KG1 (cell line): ENCODE results near the gene CRHR1.

ENCODE experiments used
- DNase-seq: peaks from one replicate; lab custom pipeline; 2025; lab: John Stamatoyannopoulos, UW

The CRHR1 gene

GRCh38 chr17:45758544-45758943 lies 25.6 kb upstream of the CRHR1 start:
- no peak for DNase-seq

GRCh38 chr17:45759761-45760160 lies 24.4 kb upstream of the CRHR1 start:
- no peak for DNase-seq

GRCh38 chr17:45761957-45762565 lies 22.1 kb upstream of the CRHR1 start:
- DNase-seq: no peak

- DNase-seq: no peak
Measured at GRCh38 chr17:45763182-45763581, 20.9 kb upstream of the CRHR1 start.

- no peak for DNase-seq
Measured at GRCh38 chr17:45764479-45764878, 19.6 kb upstream of the CRHR1 start.

GRCh38 chr17:45768000-45768399 lies 16.1 kb upstream of the CRHR1 start:
- no peak for DNase-seq

GRCh38 chr17:45770632-45771270 lies 13.4 kb upstream of the CRHR1 start:
- no peak for DNase-seq

- DNase-seq: no peak
Measured at GRCh38 chr17:45771271-45771959, 12.7 kb upstream of the CRHR1 start.

- DNase-seq: no peak
Measured at GRCh38 chr17:45775148-45775547, 9.0 kb upstream of the CRHR1 start.

- no peak for DNase-seq
Measured at GRCh38 chr17:45775576-45776011, 8.5 kb upstream of the CRHR1 start.

- no peak for DNase-seq
Measured at GRCh38 chr17:45776896-45777295, 7.2 kb upstream of the CRHR1 start.

- no peak for DNase-seq
Measured at GRCh38 chr17:45777388-45777787, 6.7 kb upstream of the CRHR1 start.

GRCh38 chr17:45780921-45781320 lies 3.2 kb upstream of the CRHR1 start:
- DNase-seq: no peak

- no peak for DNase-seq
Measured at GRCh38 chr17:45782889-45783592, 1.1 kb upstream of the CRHR1 start.

- no peak for DNase-seq
Measured at GRCh38 chr17:45783593-45784292, 377 bp upstream of the CRHR1 start.

- no peak for DNase-seq
Measured at GRCh38 chr17:45784741-45785479, 790 bp downstream of the CRHR1 start.

GRCh38 chr17:45785480-45786193 lies 1.5 kb downstream of the CRHR1 start:
- DNase-seq: no peak

GRCh38 chr17:45786349-45786748 lies 2.2 kb downstream of the CRHR1 start:
- no peak for DNase-seq

GRCh38 chr17:45787044-45787443 lies 2.9 kb downstream of the CRHR1 start:
- no peak for DNase-seq

GRCh38 chr17:45787656-45788055 lies 3.5 kb downstream of the CRHR1 start:
- no peak for DNase-seq

- no peak for DNase-seq
Measured at GRCh38 chr17:45788057-45788456, 3.9 kb downstream of the CRHR1 start.
